GM12873 (cell line): Measurements from ENCODE around the gene ESPN.

Source experiments
- CTCF ChIP-seq: IDR thresholded peaks from 2 replicates; pipeline ENCODE4 v1.5.1; 2012; ENCODE audit warnings: low read depth, mild to moderate bottlenecking, moderate library complexity, low read length, control low read depth; ENCODE audit not compliant: insufficient read depth; ENCODE audit errors: missing control alignments

ESPN gene

GRCh38 chr1:6386371-6386949 lies 38.1 kb upstream of the ESPN start:
- no peak for TF ChIP-seq CTCF

GRCh38 chr1:6389971-6390370 lies 34.6 kb upstream of the ESPN start:
- TF ChIP-seq CTCF, result no peak

DNA sequence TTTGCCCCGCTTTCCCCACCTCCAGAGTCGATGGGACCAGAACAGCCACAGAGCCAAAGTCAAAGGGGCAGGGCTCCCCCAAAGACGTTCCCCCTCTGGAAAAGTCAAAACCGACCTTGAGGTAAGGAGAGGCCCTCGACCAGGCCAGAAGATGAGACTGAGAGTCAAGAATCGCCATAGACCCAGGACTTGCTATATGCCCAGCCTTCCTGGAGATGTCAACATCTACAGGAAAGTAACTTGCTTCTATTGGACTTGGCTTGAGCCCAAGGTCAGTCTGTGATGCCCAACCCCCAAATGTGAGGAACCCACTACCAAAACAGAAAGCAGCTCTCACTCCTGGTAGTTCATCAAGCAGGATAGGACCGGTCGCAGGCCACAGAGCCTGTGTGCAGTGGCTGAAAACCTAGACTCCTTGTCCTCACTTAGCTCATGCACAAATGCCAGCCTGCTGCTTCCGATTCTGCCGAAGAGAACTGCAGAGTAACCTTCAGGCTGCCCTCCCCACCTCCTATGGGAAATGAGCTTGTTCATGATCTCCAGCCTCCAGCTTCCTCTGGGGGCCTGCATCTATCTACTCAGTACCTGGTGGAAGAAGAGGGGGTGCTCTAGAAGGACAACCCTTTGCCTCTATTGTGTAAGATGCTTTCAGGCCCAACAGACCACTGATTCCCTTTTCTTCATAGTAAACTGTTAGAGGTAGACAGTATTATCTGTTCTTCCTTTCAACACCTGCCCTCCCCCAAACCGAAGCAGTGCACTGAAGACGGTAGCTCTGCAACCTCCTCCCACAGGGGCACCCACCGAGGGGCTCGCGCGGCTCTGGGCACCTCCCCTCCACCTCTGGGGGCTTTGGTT lies 32.4 kb upstream of the ESPN start:
- TF ChIP-seq CTCF, result no peak

DNA sequence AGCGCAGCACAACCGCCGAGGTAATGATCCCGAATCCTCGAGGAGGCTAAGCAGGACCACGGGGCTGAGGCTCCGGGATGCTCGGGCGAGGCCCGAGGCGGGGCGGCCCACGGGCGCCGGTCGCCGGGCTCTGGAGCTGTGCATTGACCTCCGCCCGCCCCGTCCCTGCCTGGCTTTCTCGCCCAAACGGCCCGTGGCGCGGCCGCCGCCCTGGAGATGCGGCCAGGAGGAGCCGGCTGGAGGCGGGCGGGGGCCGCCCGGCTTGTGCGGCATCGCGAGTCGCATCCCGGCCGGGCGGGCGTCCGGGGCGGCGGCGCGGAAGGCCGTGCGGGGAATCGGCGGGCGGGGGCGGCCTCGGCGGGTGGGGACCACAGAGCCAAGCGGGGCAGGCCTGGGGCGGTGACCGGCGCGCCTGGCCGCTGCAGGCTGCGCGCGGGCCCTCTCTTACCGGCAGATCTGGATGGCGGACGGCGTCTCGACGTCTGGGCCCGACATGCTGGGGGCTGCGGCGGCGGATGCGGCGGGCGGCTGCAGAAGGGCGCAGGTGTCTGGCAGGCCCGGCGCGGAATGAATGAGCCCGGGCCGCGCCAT lies 31.7 kb upstream of the ESPN start:
- no peak for TF ChIP-seq CTCF

GRCh38 chr1:6393400-6394187 lies 31.0 kb upstream of the ESPN start, which contains the start of gene ACOT7:
Gene ACOT7 (minus strand): TSS chr1:6393767. CDS start chr1:6393399, 368 bp downstream.
- TF ChIP-seq CTCF, result peak; percentile 17

- TF ChIP-seq CTCF, result peak; percentile 21
Observed at GRCh38 chr1:6396998-6397397, 27.6 kb upstream of the ESPN start.
